ENCODE measurements around the gene SARNP.

- TF ChIP-seq CTCF (IDR thresholded peaks at IDR 0.05; ENCODE audit: insufficient read depth, low read length, poor library complexity, severe bottlenecking) (no peak), EZH2phosphoT487 (conservative IDR thresholded peaks at IDR 0.05; ENCODE audit: low read length) (no peak)
Measured at GRCh38 chr12:55861871-55862270, 44.3 kb upstream of the SARNP start.
